Adrenal gland (tissue), 12 donors: ENCODE measurements around the gene PCSK6. TPM values are rescaled to one million over a fixed set of nuclear protein-coding genes. Genes with fewer than 3 reads are reported as not detected.

ENCODE experiments used
- DNase-seq, 7 donors: peaks; one replicate each; pipeline ENCODE4 v3.0.0-alpha.2; 2019 to 2020
- H3K27ac ChIP-seq, 5 donors: fragments of 200-600 bp; sonication (generic) in 4 of 5; 1 replicate in 3 of 5; 2 replicates in 2 of 5; pipeline versions ENCODE4 v1.5.1 to v1.8.0; 2016 to 2020; ENCODE audit warnings: mild to moderate bottlenecking in 1 of 5
- H3K27me3 ChIP-seq: fragments of 200-600 bp; 2 replicates; pipeline ENCODE4 v1.8.0; 2021
- H3K36me3 ChIP-seq, 2 donors: fragments of 200-600 bp; replicated peaks in 1 of 2; 1 replicate in 1 of 2; 2 replicates in 1 of 2; pipeline versions ENCODE4 v1.5.1 to v1.8.0; 2018 to 2022
- H3K4me1 ChIP-seq, 2 donors: fragments of 200-600 bp; replicated peaks in 1 of 2; 1 replicate in 1 of 2; 2 replicates in 1 of 2; pipeline versions ENCODE4 v1.5.1 to v1.8.0; 2018 to 2021
- H3K4me3 ChIP-seq, 4 donors: fragments of 200-600 bp; sonication (generic) in 3 of 4; one replicate each; pipeline ENCODE4 v1.5.1; 2016 to 2018
- H3K9me3 ChIP-seq, 3 donors: fragments of 200-600 bp; sonication (generic) in 1 of 3; replicated peaks in 1 of 3; 1 replicate in 2 of 3; 2 replicates in 1 of 3; pipeline versions ENCODE4 v1.5.1 to v1.8.0; 2016 to 2021
- POLR2A ChIP-seq, 2 donors: fragments of 450-650 bp; IDR thresholded peaks; one replicate each; pipeline ENCODE4 v1.6.1; 2017; ENCODE audit warnings: antibody characterized with exemption in 2 of 2, mild to moderate bottlenecking in 2 of 2, moderate library complexity in 1 of 2
- WGBS, 4 donors: extraction: QIAGEN DNeasy Blood & Tissue Kit in 2 of 4; methylation state at CpG; one replicate each; pipeline versions ENCODE4 v1.1.5 to v1.1.7; 2013 to 2017; 5-methylcytosine and 5-hydroxymethylcytosine counted together
- intact Hi-C, 2 donors: fragments of 100-400 bp; cut with DNase I; formaldehyde crosslinking; loops; one replicate each; pipeline versions ENCODE4 v1.14.1 to v1.15.0; 2022 to 2023
- polyA plus RNA-seq, 3 donors: library from polyadenylated mRNA; stranded (reverse); fragments of 200-250 nt in 2 of 3; fragments of 350-450 nt in 1 of 3; fragmentation: Illumina TruSeq in 1 of 3; extraction: RNeasy Lipid Tissue Mini Kit (QIAGEN cat#74804) in 1 of 3; gene quantifications; one replicate each; pipeline ENCODE4 v1.2.3, GENCODE V29; 2013 to 2014
- total RNA-seq, 9 donors: library from RNA; depleted of rRNA in 4 of 9; stranded (reverse); fragments of >200 nt in 4 of 9; fragments of 120-200 nt in 1 of 9; fragmentation: NEBNext Ultra II Directional in 1 of 9; extraction: Animal tissue kit (Norgen Biotek cat#: 25700) in 1 of 9; gene quantifications; one replicate each; pipeline versions ENCODE4 v1.1.0 to v1.2.4, GENCODE V29; 2013 to 2023
- TF ChIP-seq, protein P1 (sequence below), 6 experiments: fragments of 450-650 bp in 4 of 6; fragments of 200-600 bp in 2 of 6; sonication (generic) in 1 of 6; IDR thresholded peaks; 1 replicate in 5 of 6; 2 replicates in 1 of 6; pipeline versions ENCODE4 v1.5.1 to v1.8.0; 2016 to 2021; ENCODE audit warnings: antibody characterized with exemption in 6 of 6, mild to moderate bottlenecking in 2 of 6, moderate library complexity in 1 of 6
- donor health status: healthy with polysubstance abuse.
- donor health status: Bipolar disorder and iron deficiency.
- donor health status: DM: yes; HTN: yes; CAD: no.
- donor health status: DM: no; HTN: no; CAD: no.
- donor health status: DM: no; HTN: no; CAD: no.
- donor health status: DM: yes; HTN: yes; CAD: no.

Gene PCSK6
- total and polyA plus RNA-seq, 12 donors: 0.88 to 53.0 (median 5.6) TPM

DNA sequence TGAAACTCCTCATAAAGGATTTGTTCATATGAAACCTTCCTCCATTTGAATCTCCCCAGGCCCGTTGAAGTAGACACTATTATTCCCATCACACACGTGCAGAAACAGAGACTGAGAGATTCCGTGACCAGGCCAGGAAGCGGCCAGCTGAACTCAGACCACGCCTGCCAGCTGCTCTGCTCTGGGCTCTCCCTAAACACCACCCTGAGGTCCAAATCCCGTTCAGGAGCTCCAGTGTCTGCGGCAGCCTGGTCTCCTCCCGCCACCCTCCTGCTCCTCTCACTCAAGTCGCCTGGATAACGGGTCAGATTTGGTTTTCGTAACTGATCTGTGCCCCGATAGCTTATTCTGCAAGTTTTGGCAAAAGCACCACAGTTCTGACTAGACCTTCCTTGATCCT lies 140.9 kb downstream of the PCSK6 start:
- no peak for DNase-seq
- 81 to 91% (median 84%) methylated on average over 12 of the region's 12 CpGs for WGBS, 4 donors
- no peak for TF ChIP-seq POLR2A (IDR thresholded peaks at IDR 0.05)
- TF ChIP-seq, protein P1, sequence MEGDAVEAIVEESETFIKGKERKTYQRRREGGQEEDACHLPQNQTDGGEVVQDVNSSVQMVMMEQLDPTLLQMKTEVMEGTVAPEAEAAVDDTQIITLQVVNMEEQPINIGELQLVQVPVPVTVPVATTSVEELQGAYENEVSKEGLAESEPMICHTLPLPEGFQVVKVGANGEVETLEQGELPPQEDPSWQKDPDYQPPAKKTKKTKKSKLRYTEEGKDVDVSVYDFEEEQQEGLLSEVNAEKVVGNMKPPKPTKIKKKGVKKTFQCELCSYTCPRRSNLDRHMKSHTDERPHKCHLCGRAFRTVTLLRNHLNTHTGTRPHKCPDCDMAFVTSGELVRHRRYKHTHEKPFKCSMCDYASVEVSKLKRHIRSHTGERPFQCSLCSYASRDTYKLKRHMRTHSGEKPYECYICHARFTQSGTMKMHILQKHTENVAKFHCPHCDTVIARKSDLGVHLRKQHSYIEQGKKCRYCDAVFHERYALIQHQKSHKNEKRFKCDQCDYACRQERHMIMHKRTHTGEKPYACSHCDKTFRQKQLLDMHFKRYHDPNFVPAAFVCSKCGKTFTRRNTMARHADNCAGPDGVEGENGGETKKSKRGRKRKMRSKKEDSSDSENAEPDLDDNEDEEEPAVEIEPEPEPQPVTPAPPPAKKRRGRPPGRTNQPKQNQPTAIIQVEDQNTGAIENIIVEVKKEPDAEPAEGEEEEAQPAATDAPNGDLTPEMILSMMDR (IDR thresholded peaks at IDR 0.05): no peak
- intact Hi-C loops: no loop called here
- Histone ChIP-seq H3K9me3 (no peaks in the 10 kb centered on the region), H3K4me1 (no peaks in the 10 kb centered on the region), H3K36me3 (no peaks in the 10 kb centered on the region), H3K4me3 (no peak overlapping the region), H3K27me3 (no peaks in the 10 kb centered on the region), H3K27ac (no peak overlapping the region)

DNA sequence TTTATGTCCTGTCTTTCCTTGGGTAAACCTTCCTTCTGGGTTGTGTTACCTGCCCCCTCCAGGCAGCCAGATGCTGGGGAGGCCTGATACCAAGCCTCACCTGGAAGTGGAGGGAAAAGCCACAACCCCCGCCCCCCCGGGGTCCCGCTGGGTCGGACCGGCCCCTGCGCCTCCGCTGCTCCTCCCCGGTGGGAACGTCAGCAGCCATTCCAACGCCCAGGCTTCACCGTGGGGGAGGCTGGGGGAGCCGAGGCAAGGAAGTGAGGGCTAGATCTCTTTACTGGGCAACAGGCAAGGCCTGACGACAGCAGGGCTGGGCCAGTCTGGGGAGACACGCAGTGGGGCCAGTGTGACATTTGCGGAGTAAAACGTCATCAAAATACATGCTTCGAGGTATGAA lies 141.5 kb downstream of the PCSK6 start:
- Histone ChIP-seq H3K9me3 (no peaks in the 10 kb centered on the region), H3K4me3 (no peak overlapping the region), H3K27ac (no peak overlapping the region), H3K36me3 (no peaks in the 10 kb centered on the region), H3K4me1 (no peaks in the 10 kb centered on the region), H3K27me3 (no peaks in the 10 kb centered on the region)
- no peak for DNase-seq
- WGBS, 4 donors: 78 to 90% (median 81%) methylated on average over 7 to 17 of the region's 17 CpGs
- TF ChIP-seq, protein P1 (IDR thresholded peaks at IDR 0.05): no peak
- TF ChIP-seq POLR2A (IDR thresholded peaks at IDR 0.05): no peak
- intact Hi-C loops: no loop called here

DNA sequence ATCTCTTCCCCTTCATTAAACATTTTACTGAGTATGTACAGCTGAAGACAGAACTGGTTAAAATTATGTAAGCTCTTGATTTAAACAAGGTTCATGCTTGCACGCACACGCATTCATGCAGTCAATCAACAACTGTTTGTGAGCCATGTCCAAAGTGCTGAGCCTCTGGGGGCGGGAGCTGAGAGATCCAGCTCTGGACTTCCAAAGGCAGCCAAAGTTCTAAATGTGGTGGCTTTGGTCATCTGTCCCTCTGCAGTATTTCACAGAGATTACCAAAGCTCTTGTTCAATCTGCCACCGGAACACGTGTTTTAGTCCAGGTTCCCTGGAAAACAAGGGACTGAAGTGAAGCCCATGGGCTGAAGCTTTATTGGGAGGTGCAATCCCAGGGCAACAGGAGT lies 142.1 kb downstream of the PCSK6 start:
- 71 to 85% (median 83%) methylated on average over 5 of the region's 5 CpGs for WGBS, 4 donors
- intact Hi-C loops: no loop called here
- no peak for TF ChIP-seq POLR2A (IDR thresholded peaks at IDR 0.05)
- TF ChIP-seq, protein P1 (IDR thresholded peaks at IDR 0.05): no peak
- Histone ChIP-seq H3K27ac (no peak overlapping the region), H3K9me3 (no peaks in the 10 kb centered on the region), H3K27me3 (no peaks in the 10 kb centered on the region), H3K4me3 (no peak overlapping the region), H3K4me1 (no peaks in the 10 kb centered on the region), H3K36me3 (no peaks in the 10 kb centered on the region)
- DNase-seq: no peak

DNA sequence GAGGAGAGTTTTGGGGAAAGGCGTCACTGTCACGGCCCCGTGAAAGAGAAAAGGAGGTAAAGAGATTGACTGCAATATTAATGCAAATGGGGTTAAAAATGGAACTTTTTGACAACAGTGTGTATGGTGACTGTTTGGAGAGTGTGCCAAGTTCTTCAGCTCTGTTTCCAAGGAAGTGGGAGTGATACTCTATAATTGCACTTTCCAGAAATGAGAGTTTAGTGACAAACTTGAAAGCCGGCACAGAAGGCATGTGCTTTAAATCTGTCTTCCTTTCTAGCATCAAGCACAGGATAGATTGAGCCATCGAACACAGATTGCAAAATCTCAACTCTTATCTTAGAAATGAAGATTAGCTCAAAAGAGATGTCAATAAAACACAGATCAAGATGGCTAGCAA lies 142.6 kb downstream of the PCSK6 start:
- intact Hi-C loops: no loop called here
- no peak overlapping the region for H3K4me3 ChIP-seq
- 70 to 75% (median 72%) methylated on average over 5 of the region's 5 CpGs for WGBS, 4 donors

More for the DNA sequence above, 142.6 kb downstream of the PCSK6 start:
- no peaks in the 10 kb centered on the region for H3K36me3 ChIP-seq
- H3K27ac ChIP-seq: no peak overlapping the region
- H3K9me3 ChIP-seq: no peaks in the 10 kb centered on the region
- TF ChIP-seq, protein P1 (IDR thresholded peaks at IDR 0.05): no peak
- no peak for TF ChIP-seq POLR2A (IDR thresholded peaks at IDR 0.05)
- DNase-seq: no peak
- no peaks in the 10 kb centered on the region for H3K27me3 ChIP-seq
- H3K4me1 ChIP-seq: no peaks in the 10 kb centered on the region
